Ureter (tissue), 1 donor: ENCODE results near the gene FERMT3. TPM values are rescaled to one million over a fixed set of nuclear protein-coding genes. Genes with fewer than 3 reads are reported as not detected.

Source experiments
- DNase-seq: peaks from one replicate; pipeline ENCODE4 v3.0.0-alpha.2; 2020; ENCODE audit warnings: low spot score
- total RNA-seq: library from RNA; stranded (reverse); gene quantifications from one replicate; pipeline ENCODE4 v1.2.4, GENCODE V29; 2023
- donor health status: DM: yes; HTN: yes; CAD: no.

The FERMT3 gene
- total RNA-seq, 1 donor from 2014 or later, result 15.5 TPM

DNA sequence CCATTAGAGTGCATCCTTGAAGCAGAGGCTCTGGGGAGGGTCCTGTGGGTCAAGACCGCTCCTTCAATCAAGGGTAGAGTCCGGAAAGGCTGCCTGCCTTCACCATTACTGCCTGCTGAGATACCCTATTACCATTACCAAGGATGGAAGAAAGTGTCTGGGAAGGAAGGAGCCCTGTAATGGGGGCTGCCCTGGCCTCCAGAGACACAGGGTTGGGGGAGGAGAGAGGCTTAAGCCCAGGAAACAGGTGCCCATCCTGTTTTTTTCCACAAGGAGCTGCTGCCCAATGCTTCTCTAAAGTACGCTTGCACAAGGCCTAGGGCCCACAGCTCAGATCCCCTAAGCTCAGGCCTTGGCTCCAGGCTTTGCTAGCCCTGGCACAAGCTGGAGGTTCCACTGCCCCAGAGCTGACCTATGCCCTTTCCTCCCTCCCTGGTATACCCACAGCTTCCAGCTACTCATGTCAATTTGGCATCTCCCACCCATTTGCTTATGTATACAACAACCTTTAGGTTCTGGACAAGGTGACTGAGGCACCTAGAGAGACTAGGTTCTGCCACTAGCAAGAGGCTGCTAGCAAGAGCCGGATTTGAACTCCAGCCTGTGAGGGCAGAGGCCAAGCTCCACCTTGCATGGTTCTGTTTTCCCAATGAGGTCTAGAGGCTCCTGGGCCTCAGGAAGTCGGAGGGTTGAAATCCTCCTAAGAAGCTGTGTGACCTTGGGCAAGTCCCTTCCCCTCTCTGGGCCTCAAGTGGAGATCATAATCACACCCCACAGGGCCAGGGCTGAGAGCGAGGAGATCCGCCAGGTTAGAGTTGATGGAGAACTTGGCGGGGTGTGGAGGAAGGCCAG is 43.3 kb downstream of the FERMT3 start:
- DNase-seq, result no peak

- no peak for DNase-seq
These were observed 44.0 kb downstream of the FERMT3 start for GRCh38 chr11:64250415-64251015.

- DNase-seq, result no peak
These were observed 44.7 kb downstream of the FERMT3 start, which contains the start of gene PLCB3 for GRCh38 chr11:64251016-64251752. PLCB3 (plus strand) TSS chr11:64251530; CDS start chr11:64251650, 120 bp downstream.

- no peak for DNase-seq
These were observed 45.2 kb downstream of the FERMT3 start for GRCh38 chr11:64251753-64252002.

- DNase-seq, result no peak
These were observed 45.7 kb downstream of the FERMT3 start for GRCh38 chr11:64252003-64252872.

- DNase-seq, result no peak
These were observed 46.5 kb downstream of the FERMT3 start for GRCh38 chr11:64253043-64253442.

GRCh38 chr11:64253481-64253880 is 47.0 kb downstream of the FERMT3 start:
- no peak for DNase-seq

GRCh38 chr11:64254326-64254725 is 47.8 kb downstream of the FERMT3 start:
- no peak for DNase-seq

DNA sequence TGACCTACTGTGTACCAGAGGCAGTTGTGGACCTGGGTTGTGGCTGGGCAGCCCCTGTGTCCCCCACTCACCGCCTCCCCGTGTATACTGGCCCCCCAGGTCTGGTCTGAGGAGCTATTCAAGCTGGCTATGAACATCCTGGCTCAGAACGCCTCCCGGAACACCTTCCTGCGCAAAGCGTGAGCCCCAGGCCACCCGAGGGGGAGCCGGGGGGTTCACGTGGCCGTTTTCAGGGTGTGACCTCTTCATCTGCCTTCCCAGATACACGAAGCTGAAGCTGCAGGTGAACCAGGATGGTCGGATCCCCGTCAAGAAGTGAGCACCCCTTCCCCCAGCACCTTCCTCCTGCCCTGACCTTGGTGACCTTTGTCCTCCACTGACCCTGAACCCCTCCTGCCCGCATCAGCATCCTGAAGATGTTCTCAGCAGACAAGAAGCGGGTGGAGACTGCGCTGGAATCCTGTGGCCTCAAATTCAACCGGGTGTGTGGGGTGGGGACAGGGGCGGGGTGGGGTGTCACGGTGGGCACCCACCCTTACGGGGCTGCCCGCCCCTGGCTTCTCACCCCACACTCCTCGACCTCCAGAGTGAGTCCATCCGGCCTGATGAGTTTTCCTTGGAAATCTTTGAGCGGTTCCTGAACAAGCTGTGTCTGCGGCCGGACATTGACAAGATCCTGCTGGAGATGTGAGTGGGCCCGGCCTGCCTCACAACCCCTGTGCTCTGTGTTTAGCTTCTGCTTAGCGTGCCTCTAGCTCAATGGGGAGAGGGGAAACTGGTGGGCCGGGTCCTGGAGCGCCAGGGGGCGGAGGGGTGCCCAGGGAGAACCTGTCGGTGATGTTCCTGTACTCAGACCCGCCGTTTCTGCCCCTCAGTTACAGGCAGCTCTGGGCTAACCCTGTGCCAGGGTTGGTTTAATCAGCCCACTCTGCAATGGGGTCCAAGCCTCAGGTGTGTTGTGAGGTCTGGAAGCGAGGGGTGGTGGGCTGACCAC is 48.9 kb downstream of the FERMT3 start:
- DNase-seq, result no peak

DNA sequence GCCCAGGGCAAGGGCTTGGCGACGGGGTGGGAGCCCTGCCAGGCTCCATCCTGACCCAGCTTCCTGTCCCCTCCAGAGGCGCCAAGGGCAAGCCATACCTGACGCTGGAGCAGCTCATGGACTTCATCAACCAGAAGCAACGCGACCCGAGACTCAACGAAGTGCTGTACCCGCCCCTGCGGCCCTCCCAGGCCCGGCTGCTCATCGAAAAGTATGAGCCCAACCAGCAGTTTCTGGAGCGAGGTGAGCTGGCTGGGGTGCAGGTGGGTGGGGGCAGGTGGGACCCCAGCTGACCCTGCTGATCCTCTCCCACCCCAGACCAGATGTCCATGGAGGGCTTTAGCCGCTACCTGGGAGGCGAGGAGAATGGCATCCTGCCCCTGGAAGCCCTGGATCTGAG is 49.8 kb downstream of the FERMT3 start:
- DNase-seq, result no peak

DNA sequence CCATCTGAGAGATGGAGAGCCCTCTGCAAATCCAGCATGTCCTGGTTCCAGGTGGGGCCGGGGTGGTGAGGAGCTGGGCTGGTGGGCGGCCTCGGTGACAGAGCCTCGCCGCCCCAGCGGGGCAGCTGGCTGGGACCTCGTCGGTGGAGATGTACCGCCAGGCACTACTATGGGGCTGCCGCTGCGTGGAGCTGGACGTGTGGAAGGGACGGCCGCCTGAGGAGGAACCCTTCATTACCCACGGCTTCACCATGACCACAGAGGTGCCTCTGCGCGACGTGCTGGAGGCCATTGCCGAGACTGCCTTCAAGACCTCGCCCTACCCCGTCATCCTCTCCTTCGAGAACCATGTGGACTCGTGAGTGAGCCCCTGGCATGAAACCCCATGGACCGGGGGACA is 51.8 kb downstream of the FERMT3 start:
- DNase-seq, result no peak

DNA sequence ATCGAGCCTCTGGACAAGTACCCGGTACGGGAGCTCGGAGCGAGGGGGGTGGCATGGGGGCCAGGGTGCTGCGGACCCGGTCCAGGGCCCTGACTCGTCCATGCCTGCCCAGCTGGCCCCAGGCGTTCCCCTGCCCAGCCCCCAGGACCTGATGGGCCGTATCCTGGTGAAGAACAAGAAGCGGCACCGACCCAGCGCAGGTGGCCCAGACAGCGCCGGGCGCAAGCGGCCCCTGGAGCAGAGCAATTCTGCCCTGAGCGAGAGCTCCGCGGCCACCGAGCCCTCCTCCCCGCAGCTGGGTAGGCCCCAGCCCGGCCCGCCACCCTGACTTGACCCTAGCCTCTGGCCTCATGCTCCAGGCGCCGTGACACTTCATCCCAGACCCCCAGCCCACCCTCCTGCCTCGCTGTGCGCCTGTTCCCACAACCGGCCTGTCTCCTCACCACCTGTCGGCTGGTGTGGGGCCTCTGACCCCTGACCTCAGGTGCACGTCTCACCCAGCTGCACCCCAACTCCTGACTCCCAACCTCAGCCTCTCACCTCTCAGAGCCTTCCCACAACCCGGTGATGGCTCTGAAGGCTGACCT is 52.5 kb downstream of the FERMT3 start:
- DNase-seq, result no peak

- no peak for DNase-seq
These were observed 53.1 kb downstream of the FERMT3 start for GRCh38 chr11:64259533-64260067.

- DNase-seq, result no peak
These were observed 53.7 kb downstream of the FERMT3 start for GRCh38 chr11:64260147-64260708.

DNA sequence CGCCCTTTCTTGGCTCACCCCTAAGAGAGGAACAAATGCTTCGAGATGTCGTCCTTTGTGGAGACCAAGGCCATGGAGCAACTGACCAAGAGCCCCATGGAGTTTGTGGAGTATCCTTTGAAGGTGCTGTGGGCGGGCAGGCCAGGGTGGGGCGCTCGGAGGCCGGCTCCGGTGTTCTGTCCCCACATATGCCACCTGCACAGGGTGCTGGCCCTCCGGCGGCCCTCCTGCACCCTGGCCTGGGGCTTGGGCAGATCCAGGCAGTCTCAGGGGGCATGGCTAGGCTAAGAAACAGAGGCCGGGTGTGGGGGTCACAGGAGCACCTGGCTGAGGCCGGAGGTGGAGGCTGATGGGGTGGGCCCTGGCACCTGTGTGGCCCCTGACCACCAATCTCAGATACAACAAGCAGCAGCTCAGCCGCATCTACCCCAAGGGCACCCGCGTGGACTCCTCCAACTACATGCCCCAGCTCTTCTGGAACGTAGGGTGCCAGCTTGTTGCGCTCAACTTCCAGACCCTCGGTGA is 55.1 kb downstream of the FERMT3 start:
- DNase-seq, result no peak

DNA sequence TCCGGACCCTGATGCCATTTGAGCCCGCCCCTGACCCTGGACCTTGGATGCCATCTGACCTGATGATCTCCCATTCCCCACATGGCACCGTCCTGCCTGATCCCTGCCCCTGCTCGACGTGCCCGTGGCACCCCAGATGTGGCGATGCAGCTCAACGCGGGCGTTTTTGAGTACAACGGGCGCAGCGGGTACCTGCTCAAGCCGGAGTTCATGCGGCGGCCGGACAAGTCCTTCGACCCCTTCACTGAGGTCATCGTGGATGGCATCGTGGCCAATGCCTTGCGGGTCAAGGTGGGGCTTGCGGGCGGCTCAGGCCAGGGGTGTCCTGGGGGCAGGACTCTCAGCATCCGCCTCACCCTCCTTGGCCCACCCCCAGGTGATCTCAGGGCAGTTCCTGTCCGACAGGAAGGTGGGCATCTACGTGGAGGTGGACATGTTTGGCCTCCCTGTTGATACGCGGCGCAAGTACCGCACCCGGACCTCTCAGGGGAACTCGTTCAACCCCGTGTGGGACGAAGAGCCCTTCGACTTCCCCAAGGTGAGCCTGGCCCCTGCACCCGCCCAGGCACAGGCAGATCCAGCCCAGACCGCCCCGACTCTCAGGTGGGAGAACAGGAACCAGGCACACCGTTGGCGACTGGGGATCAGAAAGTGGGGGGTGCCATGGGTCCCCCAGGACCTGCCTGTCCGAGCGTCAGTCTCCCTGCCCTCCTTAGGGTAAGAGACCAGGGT is 55.9 kb downstream of the FERMT3 start:
- no peak for DNase-seq

DNA sequence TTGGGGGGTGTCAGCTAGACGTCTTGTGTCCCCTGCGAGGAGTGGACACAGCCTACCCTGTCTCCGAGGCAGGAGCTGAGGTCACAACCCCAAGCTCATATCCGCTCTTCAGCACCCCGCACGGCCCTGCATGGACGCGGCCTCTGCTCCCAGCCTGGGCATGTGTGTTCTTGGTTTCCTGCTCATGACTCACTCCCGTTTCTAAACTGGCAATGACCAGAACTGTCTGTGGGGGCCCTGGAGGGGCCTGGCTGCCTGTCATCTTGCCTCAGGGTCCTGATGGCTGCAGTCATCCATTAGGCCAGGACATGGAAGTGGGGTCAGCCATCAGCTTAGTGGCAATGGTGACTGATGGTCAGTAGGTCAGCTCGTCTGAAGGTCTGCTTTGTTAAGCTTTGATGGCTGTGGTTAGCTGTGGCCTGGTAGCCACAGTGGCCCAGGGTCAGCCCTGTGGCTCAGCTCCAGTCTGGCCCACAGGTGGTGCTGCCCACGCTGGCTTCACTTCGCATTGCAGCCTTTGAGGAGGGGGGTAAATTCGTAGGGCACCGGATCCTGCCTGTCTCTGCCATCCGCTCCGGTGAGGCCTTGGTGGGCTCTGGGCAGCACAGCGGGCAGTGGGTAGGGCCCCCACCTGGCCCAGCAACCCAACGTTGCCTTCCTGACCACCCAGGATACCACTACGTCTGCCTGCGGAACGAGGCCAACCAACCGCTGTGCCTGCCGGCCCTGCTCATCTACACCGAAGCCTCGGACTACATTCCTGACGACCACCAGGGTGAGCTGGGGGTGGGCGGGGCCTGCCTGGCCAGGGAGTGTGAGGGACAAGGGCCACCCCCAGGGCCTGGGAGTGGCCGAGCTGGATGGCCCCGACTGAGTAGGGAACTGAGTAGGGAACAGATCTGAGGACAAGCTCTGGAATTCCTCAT is 56.8 kb downstream of the FERMT3 start:
- no peak for DNase-seq

DNA sequence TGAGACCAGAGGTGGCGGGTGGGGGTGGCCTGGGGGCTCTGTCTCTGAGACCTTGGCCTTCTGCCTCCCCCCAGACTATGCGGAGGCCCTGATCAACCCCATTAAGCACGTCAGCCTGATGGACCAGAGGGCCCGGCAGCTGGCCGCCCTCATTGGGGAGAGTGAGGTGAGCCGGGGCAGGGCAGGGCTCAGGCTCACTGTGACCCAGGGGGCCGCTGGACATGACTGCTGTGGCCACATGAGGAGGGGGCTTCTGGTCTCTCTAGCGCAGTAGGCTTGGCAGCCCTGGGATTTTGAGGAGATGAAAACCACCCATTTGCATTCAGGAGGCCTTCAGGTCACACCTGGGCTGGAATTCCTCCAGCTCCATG is 57.4 kb downstream of the FERMT3 start:
- no peak for DNase-seq
